SK-MEL-5 (cell line): Measurements from ENCODE around the gene PSMD1. TPM values are rescaled to one million over a fixed set of nuclear protein-coding genes. Genes with fewer than 3 reads are reported as not detected.
A peak's percentile ranks its signal among the peaks of the same experiment; 100 is the strongest.
"Not testable (repeated sequence)": the region's sequence is repeated elsewhere in the genome, so short reads cannot be mapped to it uniquely, and the experiment has no call there.

ENCODE experiments used
- DNase-seq: peaks from one replicate; pipeline ENCODE4 v3.0.0-alpha.2; 2016; ENCODE audit warnings: low read depth, low spot score
- in situ Hi-C: cut with HindIII; loops from 2 replicates; pipeline ENCODE4 v1.10.0; 2016; ENCODE audit warnings: low sequenced_read_pairs, high pct_unique_total_duplicates, low pct_unique_long_range_greater_than_20kb
- total RNA-seq: library from RNA; depleted of rRNA; stranded (reverse); fragments of >200 nt; shearing (Covaris generic); gene quantifications from 2 replicates; pipeline ENCODE4 v1.2.3, GENCODE V29; 2014

PSMD1 gene
- total RNA-seq, 1 experiment from 2014 or later: 108 TPM

DNA sequence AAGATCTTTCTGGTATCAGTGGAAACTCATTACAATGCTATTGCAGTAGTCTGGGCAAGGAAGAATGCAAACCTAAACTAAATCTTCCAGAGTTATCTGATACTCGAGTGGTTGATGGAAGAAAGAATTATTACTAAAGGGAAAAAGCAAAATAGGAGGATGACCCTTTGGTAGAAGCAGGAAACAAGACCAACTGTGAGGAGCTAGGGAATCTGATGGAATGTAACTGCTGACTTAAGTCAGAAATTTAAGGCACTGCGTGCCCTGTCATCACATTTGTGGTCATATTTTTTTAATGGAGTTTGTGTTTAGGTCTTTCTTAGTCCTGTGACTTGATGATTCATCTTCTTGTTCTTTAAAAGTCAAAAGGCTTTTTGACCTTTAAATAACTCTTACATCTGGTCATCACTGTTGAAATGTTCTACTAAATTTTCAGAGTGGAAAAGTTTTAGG is 105.2 kb downstream of the PSMD1 start:
- in situ Hi-C loops: no loop called here
- DNase-seq: peak; percentile 90

DNA sequence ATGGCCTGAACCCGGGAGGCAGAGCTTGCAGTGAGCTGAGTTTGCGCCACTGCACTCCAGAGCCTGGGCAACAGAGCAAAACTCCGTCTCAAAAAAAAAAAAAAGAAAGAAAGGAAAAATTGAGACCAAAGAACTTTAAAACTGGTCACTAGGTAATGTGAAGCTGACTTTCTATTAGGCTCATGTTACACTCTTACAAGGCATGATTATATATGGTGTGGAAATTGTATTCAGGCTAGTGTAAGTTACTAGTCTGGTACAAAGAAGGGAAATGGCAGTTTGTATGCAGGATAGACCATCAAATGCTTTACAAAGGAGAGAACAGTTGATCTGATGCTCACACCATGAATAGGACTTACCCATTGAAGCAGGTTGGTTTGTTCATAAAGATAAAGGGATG is 106.3 kb downstream of the PSMD1 start:
- in situ Hi-C loops: no loop called here
- no peak for DNase-seq

DNA sequence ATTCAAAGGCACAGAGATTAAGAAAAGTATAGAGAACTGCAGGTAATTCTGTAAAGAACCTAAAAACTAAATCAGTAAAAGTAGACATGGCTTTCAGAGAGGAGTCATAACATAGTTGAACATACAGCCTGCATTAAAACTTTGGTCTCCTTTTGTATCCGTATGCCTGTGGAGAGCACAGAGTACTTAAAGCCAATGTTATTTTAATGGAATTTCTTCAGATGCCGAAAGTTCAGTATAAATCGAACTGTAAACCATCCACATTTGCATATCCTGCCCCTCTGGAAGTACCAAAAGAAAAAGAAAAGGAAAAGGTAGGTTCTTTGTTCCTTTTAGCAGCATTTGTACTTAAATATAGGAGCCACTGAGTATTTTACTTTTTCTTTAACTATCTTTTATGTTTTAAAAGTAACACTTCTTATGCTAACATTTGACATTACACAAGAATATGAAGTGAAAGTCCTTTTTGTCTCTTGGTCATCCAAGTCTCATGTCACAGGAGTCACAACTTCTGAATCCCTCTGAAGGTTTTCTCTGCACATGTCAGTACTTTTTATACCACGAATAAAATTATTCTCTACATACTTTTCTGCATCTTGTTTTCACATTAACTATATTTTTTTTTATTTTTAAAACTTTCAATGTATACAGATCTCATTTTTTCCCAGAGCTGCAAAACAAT is 106.9 kb downstream of the PSMD1 start:
- in situ Hi-C loops: no loop called here
- no peak for DNase-seq

DNA sequence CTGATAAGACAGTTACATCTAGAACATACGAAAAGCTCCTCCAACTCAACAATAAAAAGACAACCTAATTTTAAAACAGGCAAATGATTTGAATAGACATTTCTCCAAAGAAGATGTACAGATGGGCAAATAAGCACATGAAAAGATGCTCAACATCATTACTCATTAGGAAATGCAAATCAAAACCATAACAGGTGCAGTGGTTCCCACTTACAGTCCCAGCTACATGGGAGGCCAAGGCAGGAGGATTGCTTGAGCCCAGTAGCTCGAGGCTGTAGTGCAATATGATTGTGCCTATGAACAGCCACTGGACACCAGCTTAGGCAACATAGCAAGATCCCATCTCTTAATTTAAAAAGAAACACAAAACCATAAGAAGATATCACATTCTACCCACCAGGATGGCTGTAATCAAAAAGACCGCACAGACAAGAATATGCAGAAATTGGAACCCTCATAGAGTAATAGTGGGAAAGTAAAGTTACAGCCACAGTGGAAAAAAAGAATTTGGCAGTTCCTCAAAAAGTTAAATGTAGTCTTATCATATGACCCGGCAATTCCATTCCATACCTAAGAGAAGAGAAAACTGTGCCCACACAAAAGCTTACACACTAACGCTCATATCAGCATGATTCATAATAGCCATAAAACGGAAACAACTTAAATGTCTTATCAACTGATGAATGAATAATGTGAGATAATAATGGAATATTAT is 111.2 kb downstream of the PSMD1 start:
- peak; percentile 25 for DNase-seq
- in situ Hi-C loops: no loop called here

GRCh38 chr2:231168460-231169139 is 111.9 kb downstream of the PSMD1 start:
- in situ Hi-C loops: no loop called here
- peak; percentile 66 for DNase-seq

DNA sequence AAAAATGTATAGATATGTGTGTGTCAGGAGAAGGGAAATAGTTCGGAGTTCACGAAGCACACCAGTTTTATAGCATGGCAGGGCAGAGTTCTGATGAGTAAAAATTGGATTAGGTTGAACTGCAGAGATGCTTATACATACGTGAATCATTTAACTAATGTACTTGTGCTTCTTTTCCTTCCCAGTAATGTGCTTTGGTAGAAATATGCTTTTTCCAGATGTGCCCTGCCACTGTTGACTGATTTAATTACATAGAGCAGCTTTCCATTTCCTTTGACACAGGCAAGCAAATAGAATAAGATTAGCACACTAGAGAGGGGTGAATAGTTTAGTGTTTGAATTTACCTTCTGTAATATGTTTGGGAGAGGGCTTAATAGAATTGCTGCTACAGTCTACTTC is 112.8 kb downstream of the PSMD1 start:
- in situ Hi-C loops: no loop called here
- DNase-seq: no peak

DNA sequence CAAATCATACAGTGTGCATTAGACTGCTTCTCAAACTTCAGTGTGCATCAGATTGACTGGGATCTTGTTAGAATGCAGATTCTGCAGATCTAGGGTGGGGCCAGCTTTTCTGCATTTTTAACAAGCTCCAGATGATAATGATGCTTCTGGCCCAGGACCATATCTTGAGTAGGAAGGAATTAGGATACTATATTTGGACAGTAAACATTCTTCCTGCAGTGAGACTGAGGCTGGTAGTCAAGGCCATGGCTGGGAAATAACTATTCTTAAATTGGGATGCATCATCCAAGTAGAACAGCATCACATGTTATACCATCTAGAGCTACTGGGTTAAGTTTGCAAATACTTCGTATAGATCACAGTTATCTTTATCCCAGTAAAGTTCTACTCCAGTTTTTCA is 113.4 kb downstream of the PSMD1 start:
- no peak for DNase-seq
- in situ Hi-C loops: no loop called here

GRCh38 chr2:231172025-231172424 is 115.4 kb downstream of the PSMD1 start:
- no peak for DNase-seq
- in situ Hi-C loops: no loop called here

- no peak for DNase-seq
- in situ Hi-C loops: no loop called here
These were observed 117.6 kb downstream of the PSMD1 start for GRCh38 chr2:231174211-231174651.

DNA sequence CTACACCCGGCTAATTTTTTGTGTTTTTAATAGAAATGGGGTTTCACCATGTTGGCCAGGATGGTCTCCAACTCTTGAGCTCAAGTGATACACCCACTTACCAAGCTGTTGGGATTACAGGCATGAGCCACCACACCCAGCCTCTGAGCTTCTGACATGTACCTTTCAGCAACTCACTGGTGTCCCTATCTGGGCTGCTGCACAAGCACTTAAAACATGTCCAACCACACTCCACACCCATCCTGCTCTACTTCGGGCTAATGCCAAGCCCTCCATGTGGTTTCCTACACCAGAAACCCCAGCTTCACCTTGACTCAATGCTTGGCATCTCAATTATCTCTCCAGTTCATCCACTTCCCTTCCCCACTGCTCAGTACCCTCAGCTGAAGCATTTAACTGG is 119.4 kb downstream of the PSMD1 start:
- in situ Hi-C loops: no loop called here
- no peak for DNase-seq

GRCh38 chr2:231177156-231178025 is 120.7 kb downstream of the PSMD1 start:
- no peak for DNase-seq
- in situ Hi-C loops: no loop called here

- in situ Hi-C loops, DNase-seq: not testable (repeated sequence)
These were observed 122.1 kb downstream of the PSMD1 start for GRCh38 chr2:231178805-231179204.

DNA sequence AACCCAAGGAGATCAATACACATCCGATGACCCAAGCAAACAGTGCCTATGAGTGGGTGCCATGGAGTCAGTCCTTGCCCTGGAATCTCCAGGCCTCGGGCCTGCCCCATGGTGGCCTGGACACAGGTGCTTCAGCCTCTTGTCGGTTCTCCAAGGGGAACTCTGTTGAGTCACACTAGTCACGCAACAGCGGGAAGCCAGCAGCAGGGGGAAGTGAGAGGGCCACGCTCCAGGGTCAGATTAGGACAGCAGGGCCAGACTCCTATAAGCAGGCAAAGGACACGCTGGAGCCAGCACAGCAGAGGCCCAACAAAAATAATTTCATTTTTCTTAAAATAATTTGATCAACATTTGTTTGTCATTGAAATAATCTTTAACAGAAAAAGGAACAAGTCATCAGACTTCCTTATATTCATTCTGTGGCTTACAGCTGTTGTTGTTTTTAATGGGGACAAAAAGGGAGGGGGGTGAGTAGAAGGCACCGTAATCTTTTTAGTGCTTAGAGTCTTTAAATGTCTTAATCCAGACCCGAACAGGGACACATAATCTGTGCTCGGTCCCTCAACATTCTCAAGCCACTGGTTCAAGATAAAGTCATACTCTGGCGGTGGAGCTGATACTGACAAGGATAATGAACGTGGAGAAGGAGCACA is 125.3 kb downstream of the PSMD1 start:
- in situ Hi-C loops: no loop called here

GRCh38 chr2:231182513-231182899 is 125.8 kb downstream of the PSMD1 start:
- in situ Hi-C loops: no loop called here
- no peak for DNase-seq

More for the DNA sequence above, 125.3 kb downstream of the PSMD1 start:
- DNase-seq: no peak

GRCh38 chr2:231183851-231184250 is 127.2 kb downstream of the PSMD1 start:
- DNase-seq: no peak
- in situ Hi-C loops: no loop called here

DNA sequence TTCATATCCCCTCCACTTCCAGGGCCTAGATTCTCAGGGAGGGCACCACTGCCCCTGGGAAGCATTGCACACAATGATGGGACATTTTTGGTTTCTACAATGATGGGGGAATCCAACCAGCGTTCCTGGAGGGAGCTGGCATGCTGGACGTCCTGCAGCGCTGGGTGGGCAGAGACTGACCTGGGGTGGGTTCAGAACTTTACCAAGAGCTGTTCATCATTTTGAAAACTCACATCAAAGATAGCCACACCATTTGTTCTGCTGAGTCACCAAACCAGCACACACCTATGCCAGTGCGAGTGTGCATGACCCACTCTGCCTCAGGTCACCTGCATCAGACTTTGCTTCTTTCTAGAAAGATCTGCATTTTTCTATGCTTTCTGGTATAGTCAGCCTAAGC is 127.7 kb downstream of the PSMD1 start:
- no peak for DNase-seq
- in situ Hi-C loops: no loop called here

DNA sequence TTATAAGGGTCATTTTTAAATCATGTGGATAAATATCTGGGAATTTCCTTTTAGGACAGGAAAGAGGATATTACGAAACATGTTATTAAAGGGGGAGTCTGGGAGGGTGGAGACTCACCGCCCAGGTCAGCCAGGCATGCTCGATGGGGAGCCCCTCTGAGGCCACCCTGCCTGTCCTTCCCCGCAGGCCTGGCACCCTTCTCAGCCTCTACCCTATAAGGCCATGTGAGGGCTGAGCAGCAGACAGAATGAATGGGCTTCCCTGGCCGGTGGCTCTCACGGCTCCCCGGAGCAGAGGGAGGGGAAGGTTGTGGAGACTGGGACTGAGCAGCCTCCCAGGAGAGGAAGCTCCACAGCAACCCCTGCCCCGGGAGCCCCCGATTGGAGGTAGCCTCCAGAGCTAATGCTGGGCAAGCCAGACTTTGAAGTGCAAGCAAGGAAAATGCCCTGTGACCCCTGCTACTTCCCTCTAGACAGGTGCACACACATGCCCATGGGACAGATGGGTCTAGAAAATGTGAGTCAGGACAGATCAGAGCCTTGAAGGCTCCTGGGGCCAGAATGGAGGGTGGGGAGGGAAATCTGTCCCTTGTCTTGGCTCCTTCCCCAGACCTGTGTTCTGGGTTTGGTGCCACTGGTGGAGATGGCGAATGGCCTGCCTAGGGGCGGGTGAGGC is 128.5 kb downstream of the PSMD1 start:
- in situ Hi-C loops: no loop called here

More for the DNA sequence above, 128.5 kb downstream of the PSMD1 start:
- no peak for DNase-seq
